Upper lobe of left lung (tissue), 6 donors: ENCODE measurements around the gene MYMK. TPM values are rescaled to one million over a fixed set of nuclear protein-coding genes. Genes with fewer than 3 reads are reported as not detected.

Experiments
- ATAC-seq, 2 donors: fragments of 200-7000 bp; cut with Tn5 transposase; one replicate each; pipeline ENCODE4 v1.9.1; 2022; ENCODE audit warnings: mild to moderate bottlenecking in 2 of 2, moderate library complexity in 2 of 2; ENCODE audit not compliant: low FRiP score in 2 of 2
- DNase-seq, 2 donors: peaks; one replicate each; pipeline ENCODE4 v3.0.0-alpha.2; 2019 to 2020
- H3K27ac ChIP-seq, 4 donors: fragments of 200-600 bp; sonication (generic); one replicate each; pipeline ENCODE4 v1.5.1; 2016 to 2019
- H3K27me3 ChIP-seq, 4 donors: fragments of 200-600 bp; sonication (generic); one replicate each; pipeline ENCODE4 v1.5.1; 2017 to 2019
- H3K36me3 ChIP-seq, 4 donors: fragments of 200-600 bp; sonication (generic); one replicate each; pipeline ENCODE4 v1.5.1; 2016 to 2019
- H3K4me1 ChIP-seq, 4 donors: fragments of 200-600 bp; sonication (generic); one replicate each; pipeline ENCODE4 v1.5.1; 2018 to 2019
- H3K4me3 ChIP-seq, 4 donors: fragments of 200-600 bp; sonication (generic); one replicate each; pipeline ENCODE4 v1.5.1; 2017 to 2019; ENCODE audit warnings: mild to moderate bottlenecking in 2 of 4, moderate library complexity in 1 of 4
- H3K9me3 ChIP-seq, 4 donors: fragments of 200-600 bp; sonication (generic); one replicate each; pipeline ENCODE4 v1.5.1; 2018 to 2019
- CTCF ChIP-seq, 6 experiments: fragments of 450-650 bp in 4 of 6; fragments of 200-600 bp in 2 of 6; sonication (generic) in 2 of 6; IDR thresholded peaks; one replicate each; pipeline ENCODE4 v1.5.1; 2016 to 2019; ENCODE audit warnings: antibody characterized with exemption in 6 of 6
- EP300 ChIP-seq, 4 donors: sonication (generic); formaldehyde crosslinking; IDR thresholded peaks; one replicate each; pipeline ENCODE4 v1.5.1; 2017; ENCODE audit warnings: antibody characterized with exemption in 4 of 4, control low read depth in 2 of 4
- POLR2A ChIP-seq, 4 donors: fragments of 450-650 bp; IDR thresholded peaks; one replicate each; pipeline ENCODE4 v1.5.1; 2016 to 2017; ENCODE audit warnings: antibody characterized with exemption in 4 of 4, mild to moderate bottlenecking in 2 of 4
- POLR2AphosphoS5 ChIP-seq, 2 donors: sonication (generic); formaldehyde crosslinking; IDR thresholded peaks; one replicate each; pipeline ENCODE4 v1.5.1; 2017; ENCODE audit warnings: antibody characterized with exemption in 2 of 2
- WGBS, 2 donors: methylation state at CpG; one replicate each; pipeline ENCODE4 v1.1.5; 2017 to 2018; 5-methylcytosine and 5-hydroxymethylcytosine counted together
- total RNA-seq, 6 donors: library from RNA; depleted of rRNA in 4 of 6; stranded (reverse); fragments of >200 nt in 4 of 6; gene quantifications; one replicate each; pipeline versions ENCODE4 v1.1.0 to v1.2.1, GENCODE V29; 2016 to 2021
- donor health status: DM: no; HTN: no; CAD: no; lungs with moderate emphysema.
- donor health status: DM: no; HTN: yes; CAD: no; lungs with severe emphysema.

MYMK gene
- total RNA-seq, 6 donors from 2014 or later = not detected

- Histone ChIP-seq H3K27me3 (no peaks in the 10 kb centered on the region), H3K27ac (no peak overlapping the region), H3K36me3 (no peaks in the 10 kb centered on the region), H3K9me3 (no peaks in the 10 kb centered on the region), H3K4me3 (no peak overlapping the region), H3K4me1 (peaks cover 5 to 22% (median 15%) of the 10 kb centered on the region in 4 donors)
- no peak for ATAC-seq
- DNase-seq = no peak
- 92 to 95% methylated on average over 24 of the region's 24 CpGs for WGBS, 2 donors
- TF ChIP-seq EP300 (IDR thresholded peaks at IDR 0.05) (no peak), POLR2A (IDR thresholded peaks at IDR 0.05) (no peak), POLR2AphosphoS5 (IDR thresholded peaks at IDR 0.05) (no peak)
Measured at GRCh38 chr9:133495327-133496293, 29.1 kb downstream of the MYMK start.

GRCh38 chr9:133494636-133495326 is 30.0 kb downstream of the MYMK start:
- no peak overlapping the region for H3K27ac ChIP-seq
- peak in 1 of 2 donors; percentile 74 for DNase-seq
- H3K4me1 ChIP-seq = peaks cover 5 to 22% (median 15%) of the 10 kb centered on the region in 4 donors
- 75 to 91% methylated on average over 15 to 22 of the region's 24 CpGs for WGBS, 2 donors
- H3K9me3 ChIP-seq = no peaks in the 10 kb centered on the region
- H3K4me3 ChIP-seq = no peak overlapping the region
- ATAC-seq = no peak
- no peaks in the 10 kb centered on the region for H3K27me3 ChIP-seq
- no peaks in the 10 kb centered on the region for H3K36me3 ChIP-seq
- TF ChIP-seq EP300 (IDR thresholded peaks at IDR 0.05) = no peak

- TF ChIP-seq CTCF (IDR thresholded peaks at IDR 0.05) (no peak), POLR2A (IDR thresholded peaks at IDR 0.05) (no peak), POLR2AphosphoS5 (IDR thresholded peaks at IDR 0.05) (no peak), EP300 (IDR thresholded peaks at IDR 0.05) (no peak)
- 90 to 92% methylated on average over 17 to 23 of the region's 23 CpGs for WGBS, 2 donors
- DNase-seq (peak in 1 of 2 donors; percentile 65), ATAC-seq (no peak)
- Histone ChIP-seq H3K4me1 (peaks cover 5 to 22% (median 15%) of the 10 kb centered on the region in 4 donors), H3K27me3 (no peaks in the 10 kb centered on the region), H3K9me3 (no peaks in the 10 kb centered on the region), H3K27ac (peak overlapping the region in 2 of 4 donors; percentile 68 to 69), H3K36me3 (no peaks in the 10 kb centered on the region), H3K4me3 (no peak overlapping the region)
Measured at GRCh38 chr9:133493845-133494540, 30.8 kb downstream of the MYMK start.

GRCh38 chr9:133493428-133493827 is 31.3 kb downstream of the MYMK start:
- ATAC-seq (no peak), DNase-seq (peak in 1 of 2 donors; percentile 60)
- Histone ChIP-seq H3K4me1 (peaks cover under 1 to 18% (median 13%) of the 10 kb centered on the region in 4 donors), H3K27me3 (no peaks in the 10 kb centered on the region), H3K36me3 (no peaks in the 10 kb centered on the region), H3K9me3 (no peaks in the 10 kb centered on the region), H3K27ac (peak overlapping the region; percentile 45 to 79 (median 61)), H3K4me3 (no peak overlapping the region)
- TF ChIP-seq POLR2A (IDR thresholded peaks at IDR 0.05) = no peak
- peak in 3 of 4 donors; percentile 27 to 69 (median 61) for TF ChIP-seq EP300 (IDR thresholded peaks at IDR 0.05)
- TF ChIP-seq CTCF (IDR thresholded peaks at IDR 0.05) = no peak
- peak in 1 of 2 donors; percentile 30 for TF ChIP-seq POLR2AphosphoS5 (IDR thresholded peaks at IDR 0.05)
- 89 to 92% methylated on average over 5 to 7 of the region's 11 CpGs for WGBS, 2 donors

- no peak overlapping the region for H3K4me3 ChIP-seq
- ATAC-seq (peak in 1 of 2 donors; percentile 4), DNase-seq (peak in 1 of 2 donors; percentile 62)
- H3K27me3 ChIP-seq = no peaks in the 10 kb centered on the region
- whole genome bisulfite sequencing, 2 donors = 71 to 72% methylated on average over 12 to 33 of the region's 33 CpGs
- H3K36me3 ChIP-seq = no peaks in the 10 kb centered on the region
- peak overlapping the region; percentile 45 to 79 (median 61) for H3K27ac ChIP-seq
- H3K4me1 ChIP-seq = peaks cover 9 to 15% (median 13%) of the 10 kb centered on the region in 4 donors
- no peaks in the 10 kb centered on the region for H3K9me3 ChIP-seq
- TF ChIP-seq CTCF (IDR thresholded peaks at IDR 0.05) (no peak), EP300 (IDR thresholded peaks at IDR 0.05) (no peak), POLR2A (IDR thresholded peaks at IDR 0.05) (no peak), POLR2AphosphoS5 (IDR thresholded peaks at IDR 0.05) (peak in 1 of 2 donors; percentile 11)
Measured at GRCh38 chr9:133492061-133493021, 32.4 kb downstream of the MYMK start.
